ENCODE measurements around the gene ATP11A.
"Not testable (repeated sequence)": the region's sequence is repeated elsewhere in the genome, so short reads cannot be mapped to it uniquely, and the experiment has no call there.

The ATP11A gene

GRCh38 chr13:112859128-112859816, 169.4 kb downstream of the ATP11A start:
- no peak overlapping the region for H3K4me2 ChIP-seq (ENCODE audit: low read length)
- no peaks in the 10 kb centered on the region for H3K27me3 ChIP-seq (ENCODE audit: insufficient read depth, low read length)
- H3K9me3 ChIP-seq (ENCODE audit: insufficient read depth, low read depth, low read length) = no peaks in the 10 kb centered on the region
- H2AK5ac ChIP-seq (ENCODE audit: low read length) = no peak overlapping the region
- no peak overlapping the region for H3K4me3 ChIP-seq (ENCODE audit: low read depth, low read length)
- no peaks in the 10 kb centered on the region for H3K79me1 ChIP-seq (ENCODE audit: low read length)
- H3K4ac ChIP-seq (ENCODE audit: low read depth, low read length) = no peak overlapping the region
- H2BK5ac ChIP-seq (ENCODE audit: low read depth, low read length, poor library complexity) = no peak overlapping the region
- no peaks in the 10 kb centered on the region for H3K79me2 ChIP-seq (ENCODE audit: control insufficient read depth, insufficient read depth, low read length, poor library complexity)
- H2BK120ac ChIP-seq (ENCODE audit: insufficient read depth, low read length, poor library complexity) = no peak overlapping the region
- H2BK12ac ChIP-seq (ENCODE audit: low read length) = no peak overlapping the region
- WGBS (ENCODE audit: extremely low coverage, insufficient coverage, insufficient read length) = no CpG with 5 or more reads among the region's 22 CpGs
- H4K8ac ChIP-seq (ENCODE audit: low read depth, low read length) = no peak overlapping the region
- no peak overlapping the region for H3K23ac ChIP-seq (ENCODE audit: low read length)
- no peak overlapping the region for H4K91ac ChIP-seq (ENCODE audit: low read depth, low read length)
- H3K27ac ChIP-seq (ENCODE audit: low read depth, low read length) = no peak overlapping the region
- no peak overlapping the region for H4K12ac ChIP-seq (ENCODE audit: low read depth, low read length)
- peaks cover 47 to 55% of the 10 kb centered on the region in 2 experiments for H3K36me3 ChIP-seq (ENCODE audit: control insufficient read depth in 1 of 2, insufficient read depth in 2 of 2, low read length in 2 of 2)
- DNase-seq = no peak
- no peak overlapping the region for H3K14ac ChIP-seq (ENCODE audit: low read length)
- no peaks in the 10 kb centered on the region for H3K4me1 ChIP-seq (ENCODE audit: control insufficient read depth in 1 of 2, insufficient read depth in 2 of 2, low read length in 2 of 2)
- no peak overlapping the region for H3K18ac ChIP-seq (ENCODE audit: low read length)
- H2AFZ ChIP-seq (ENCODE audit: insufficient read depth, low read length, poor library complexity) = no peak overlapping the region
- no peak overlapping the region for H3K9ac ChIP-seq (ENCODE audit: low read length)

GRCh38 chr13:112859817-112860190, 170.0 kb downstream of the ATP11A start:
- peaks cover 45 to 53% of the 10 kb centered on the region in 2 experiments for H3K36me3 ChIP-seq (ENCODE audit: control insufficient read depth in 1 of 2, insufficient read depth in 2 of 2, low read length in 2 of 2)
- no peak overlapping the region for H2AK5ac ChIP-seq (ENCODE audit: low read length)
- H4K91ac ChIP-seq (ENCODE audit: low read depth, low read length) = no peak overlapping the region
- no peaks in the 10 kb centered on the region for H3K79me2 ChIP-seq (ENCODE audit: control insufficient read depth, insufficient read depth, low read length, poor library complexity)
- H3K79me1 ChIP-seq (ENCODE audit: low read length) = no peaks in the 10 kb centered on the region
- H3K27ac ChIP-seq (ENCODE audit: low read depth, low read length) = no peak overlapping the region
- H3K4ac ChIP-seq (ENCODE audit: low read depth, low read length) = no peak overlapping the region
- H4K12ac ChIP-seq (ENCODE audit: low read depth, low read length) = no peak overlapping the region
- H2BK12ac ChIP-seq (ENCODE audit: low read length) = no peak overlapping the region
- no peak overlapping the region for H2BK120ac ChIP-seq (ENCODE audit: insufficient read depth, low read length, poor library complexity)
- no peak overlapping the region for H3K4me3 ChIP-seq (ENCODE audit: low read depth, low read length)
- H2BK5ac ChIP-seq (ENCODE audit: low read depth, low read length, poor library complexity) = no peak overlapping the region
- H3K9ac ChIP-seq (ENCODE audit: low read length) = no peak overlapping the region
- no peaks in the 10 kb centered on the region for H3K9me3 ChIP-seq (ENCODE audit: insufficient read depth, low read depth, low read length)
- no peak overlapping the region for H3K14ac ChIP-seq (ENCODE audit: low read length)
- H3K4me2 ChIP-seq (ENCODE audit: low read length) = no peak overlapping the region
- H3K18ac ChIP-seq (ENCODE audit: low read length) = no peak overlapping the region
- no peak overlapping the region for H2AFZ ChIP-seq (ENCODE audit: insufficient read depth, low read length, poor library complexity)
- no peak overlapping the region for H3K23ac ChIP-seq (ENCODE audit: low read length)
- DNase-seq = no peak
- H4K8ac ChIP-seq (ENCODE audit: low read depth, low read length) = no peak overlapping the region
- WGBS (ENCODE audit: extremely low coverage, insufficient coverage, insufficient read length) = no CpG with 5 or more reads among the region's 7 CpGs
- no peaks in the 10 kb centered on the region for H3K4me1 ChIP-seq (ENCODE audit: control insufficient read depth in 1 of 2, insufficient read depth in 2 of 2, low read length in 2 of 2)
- no peaks in the 10 kb centered on the region for H3K27me3 ChIP-seq (ENCODE audit: insufficient read depth, low read length)

GRCh38 chr13:112861876-112862615, 172.2 kb downstream of the ATP11A start:
- no peak overlapping the region for H2BK120ac ChIP-seq (ENCODE audit: insufficient read depth, low read length, poor library complexity)
- no peaks in the 10 kb centered on the region for H3K4me1 ChIP-seq (ENCODE audit: control insufficient read depth in 1 of 2, insufficient read depth in 2 of 2, low read length in 2 of 2)
- no peak overlapping the region for H3K4me3 ChIP-seq (ENCODE audit: low read depth, low read length)
- no peak overlapping the region for H2BK12ac ChIP-seq (ENCODE audit: low read length)
- no peak overlapping the region for H3K9ac ChIP-seq (ENCODE audit: low read length)
- H3K9me3 ChIP-seq (ENCODE audit: insufficient read depth, low read depth, low read length) = no peaks in the 10 kb centered on the region
- H3K18ac ChIP-seq (ENCODE audit: low read length) = no peak overlapping the region
- H2BK5ac ChIP-seq (ENCODE audit: low read depth, low read length, poor library complexity) = no peak overlapping the region
- peaks cover 48 to 50% of the 10 kb centered on the region in 2 experiments for H3K36me3 ChIP-seq (ENCODE audit: control insufficient read depth in 1 of 2, insufficient read depth in 2 of 2, low read length in 2 of 2)
- no peaks in the 10 kb centered on the region for H3K79me2 ChIP-seq (ENCODE audit: control insufficient read depth, insufficient read depth, low read length, poor library complexity)
- no peak overlapping the region for H3K4ac ChIP-seq (ENCODE audit: low read depth, low read length)
- no peak overlapping the region for H3K4me2 ChIP-seq (ENCODE audit: low read length)
- WGBS (ENCODE audit: extremely low coverage, insufficient coverage, insufficient read length) = no CpG with 5 or more reads among the region's 32 CpGs
- no peaks in the 10 kb centered on the region for H3K27me3 ChIP-seq (ENCODE audit: insufficient read depth, low read length)
- H3K23ac ChIP-seq (ENCODE audit: low read length) = no peak overlapping the region
- H3K14ac ChIP-seq (ENCODE audit: low read length) = no peak overlapping the region
- no peaks in the 10 kb centered on the region for H3K79me1 ChIP-seq (ENCODE audit: low read length)
- no peak for DNase-seq
- no peak overlapping the region for H4K91ac ChIP-seq (ENCODE audit: low read depth, low read length)
- H3K27ac ChIP-seq (ENCODE audit: low read depth, low read length) = no peak overlapping the region
- no peak overlapping the region for H2AK5ac ChIP-seq (ENCODE audit: low read length)
- H4K12ac ChIP-seq (ENCODE audit: low read depth, low read length) = no peak overlapping the region
- H4K8ac ChIP-seq (ENCODE audit: low read depth, low read length) = no peak overlapping the region
- no peak overlapping the region for H2AFZ ChIP-seq (ENCODE audit: insufficient read depth, low read length, poor library complexity)

DNA sequence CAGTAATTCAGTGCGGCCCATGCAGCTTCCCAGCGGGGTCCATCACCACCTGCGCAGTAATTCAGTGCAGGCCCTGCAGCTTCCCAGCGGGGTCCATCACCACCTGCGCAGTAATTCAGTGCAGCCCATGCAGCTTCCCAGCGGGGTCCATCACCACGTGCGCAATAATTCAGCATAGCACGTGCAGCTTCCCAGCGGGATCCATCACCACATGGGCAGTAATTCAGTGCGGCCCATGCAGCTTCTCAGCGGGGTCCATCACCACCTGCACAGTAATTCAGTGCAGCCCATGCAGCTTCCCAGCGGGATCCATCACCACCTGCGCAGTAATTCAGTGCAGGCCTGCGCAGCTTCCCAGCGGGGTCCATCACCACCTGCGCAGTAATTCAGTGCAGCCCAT, 173.5 kb downstream of the ATP11A start:
- not testable (repeated sequence) for H2AFZ ChIP-seq (ENCODE audit: insufficient read depth, low read length, poor library complexity); H2BK120ac ChIP-seq (ENCODE audit: insufficient read depth, low read length, poor library complexity); H3K4ac ChIP-seq (ENCODE audit: low read depth, low read length); DNase-seq; H2BK12ac ChIP-seq (ENCODE audit: low read length); H3K4me3 ChIP-seq (ENCODE audit: low read depth, low read length); H3K18ac ChIP-seq (ENCODE audit: low read length); H4K91ac ChIP-seq (ENCODE audit: low read depth, low read length); H2AK5ac ChIP-seq (ENCODE audit: low read length); H3K4me1 ChIP-seq (ENCODE audit: control insufficient read depth in 1 of 2, insufficient read depth in 2 of 2, low read length in 2 of 2); H3K9me3 ChIP-seq (ENCODE audit: insufficient read depth, low read depth, low read length); H3K27ac ChIP-seq (ENCODE audit: low read depth, low read length); H2BK5ac ChIP-seq (ENCODE audit: low read depth, low read length, poor library complexity); H3K9ac ChIP-seq (ENCODE audit: low read length); H3K4me2 ChIP-seq (ENCODE audit: low read length); H3K79me1 ChIP-seq (ENCODE audit: low read length); H3K27me3 ChIP-seq (ENCODE audit: insufficient read depth, low read length); H3K23ac ChIP-seq (ENCODE audit: low read length); H3K79me2 ChIP-seq (ENCODE audit: control insufficient read depth, insufficient read depth, low read length, poor library complexity); H3K14ac ChIP-seq (ENCODE audit: low read length); H4K12ac ChIP-seq (ENCODE audit: low read depth, low read length); H4K8ac ChIP-seq (ENCODE audit: low read depth, low read length)
- WGBS (ENCODE audit: extremely low coverage, insufficient coverage, insufficient read length) = no CpG with 5 or more reads among the region's 17 CpGs
- H3K36me3 ChIP-seq (ENCODE audit: control insufficient read depth in 1 of 2, insufficient read depth in 2 of 2, low read length in 2 of 2) = peaks cover 50 to 53% of the 10 kb centered on the region in 2 experiments
